GM12875 (cell line): ENCODE results near the gene RERE.
A peak's percentile ranks its signal among the peaks of the same experiment; 100 is the strongest.

Experiments
- H3K4me3 ChIP-seq: one replicate; pipeline ENCODE4 v1.5.1; 2011; ENCODE audit warnings: low read depth, low read length, control low read depth
- TF ChIP-seq, protein P1 (sequence below): IDR thresholded peaks from 2 replicates; pipeline ENCODE4 v1.5.1; 2011; ENCODE audit warnings: low read depth, mild to moderate bottlenecking, control low read depth, inconsistent platforms, low read length, moderate library complexity, borderline replicate concordance; ENCODE audit not compliant: insufficient read depth

Gene RERE

GRCh38 chr1:8745749-8746390 lies 71.6 kb downstream of the RERE start:
- no peak overlapping the region for H3K4me3 ChIP-seq
- TF ChIP-seq, protein P1, sequence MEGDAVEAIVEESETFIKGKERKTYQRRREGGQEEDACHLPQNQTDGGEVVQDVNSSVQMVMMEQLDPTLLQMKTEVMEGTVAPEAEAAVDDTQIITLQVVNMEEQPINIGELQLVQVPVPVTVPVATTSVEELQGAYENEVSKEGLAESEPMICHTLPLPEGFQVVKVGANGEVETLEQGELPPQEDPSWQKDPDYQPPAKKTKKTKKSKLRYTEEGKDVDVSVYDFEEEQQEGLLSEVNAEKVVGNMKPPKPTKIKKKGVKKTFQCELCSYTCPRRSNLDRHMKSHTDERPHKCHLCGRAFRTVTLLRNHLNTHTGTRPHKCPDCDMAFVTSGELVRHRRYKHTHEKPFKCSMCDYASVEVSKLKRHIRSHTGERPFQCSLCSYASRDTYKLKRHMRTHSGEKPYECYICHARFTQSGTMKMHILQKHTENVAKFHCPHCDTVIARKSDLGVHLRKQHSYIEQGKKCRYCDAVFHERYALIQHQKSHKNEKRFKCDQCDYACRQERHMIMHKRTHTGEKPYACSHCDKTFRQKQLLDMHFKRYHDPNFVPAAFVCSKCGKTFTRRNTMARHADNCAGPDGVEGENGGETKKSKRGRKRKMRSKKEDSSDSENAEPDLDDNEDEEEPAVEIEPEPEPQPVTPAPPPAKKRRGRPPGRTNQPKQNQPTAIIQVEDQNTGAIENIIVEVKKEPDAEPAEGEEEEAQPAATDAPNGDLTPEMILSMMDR, result no peak

DNA sequence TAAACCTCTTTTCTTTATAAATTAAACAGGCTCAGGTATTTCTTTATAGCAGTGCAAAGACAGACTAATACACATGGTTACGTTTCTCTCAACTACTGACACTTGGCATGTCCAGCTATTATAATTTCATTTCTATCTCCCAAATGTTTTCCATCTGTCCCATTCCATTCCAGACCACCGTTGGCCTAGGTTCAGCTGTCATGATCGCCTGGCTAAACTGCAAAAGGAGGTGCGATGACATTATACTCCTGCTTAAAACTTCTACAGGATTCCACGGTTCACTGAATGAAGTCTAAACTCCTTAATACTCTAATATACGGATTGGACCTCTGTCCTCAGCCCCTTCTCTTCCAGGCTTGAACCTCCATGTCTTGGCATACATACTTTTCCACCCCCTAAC lies 72.1 kb downstream of the RERE start:
- TF ChIP-seq, protein P1, result no peak
- no peak overlapping the region for H3K4me3 ChIP-seq

- no peak overlapping the region for H3K4me3 ChIP-seq
- TF ChIP-seq, protein P1, result no peak
These were observed 75.2 kb downstream of the RERE start for GRCh38 chr1:8742022-8742924.

GRCh38 chr1:8740034-8740449 lies 77.4 kb downstream of the RERE start:
- TF ChIP-seq, protein P1, result no peak
- H3K4me3 ChIP-seq, result no peak overlapping the region

GRCh38 chr1:8739377-8739776 lies 78.1 kb downstream of the RERE start:
- no peak overlapping the region for H3K4me3 ChIP-seq
- TF ChIP-seq, protein P1, result peak; percentile 8; the same call in 1 of the 2 replicates

DNA sequence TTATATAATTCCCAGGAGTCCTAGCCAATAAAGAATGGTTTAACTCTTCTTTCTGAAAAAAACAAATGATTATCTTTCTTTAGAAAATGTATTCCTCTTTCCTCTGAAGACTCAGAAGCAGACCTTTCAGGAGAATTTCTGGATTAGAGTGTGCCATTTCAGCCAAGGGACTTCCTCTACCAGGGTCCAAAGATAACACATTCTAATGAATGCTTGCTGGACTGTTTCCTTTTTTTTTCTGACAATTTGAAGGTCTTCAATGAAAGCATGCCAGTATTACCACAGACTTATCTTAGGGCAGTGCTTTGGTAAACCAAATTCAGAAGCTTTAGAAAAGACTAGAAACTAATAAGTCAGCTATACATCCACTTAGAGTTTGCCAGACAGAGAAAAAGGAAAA lies 80.5 kb downstream of the RERE start:
- TF ChIP-seq, protein P1, result no peak
- H3K4me3 ChIP-seq, result no peak overlapping the region

GRCh38 chr1:8733484-8733883 lies 84.0 kb downstream of the RERE start:
- no peak overlapping the region for H3K4me3 ChIP-seq
- TF ChIP-seq, protein P1, result no peak
